ENCODE data around the gene MSANTD2.

MSANTD2 gene

GRCh38 chr11:124800226-124800929 lies at the start of gene MSANTD2:
Gene MSANTD2, minus strand, starts transcription at chr11:124800406. Its CDS starts 26 bp downstream, at chr11:124800380.
- DNase-seq (ENCODE audit: low spot score): peak; percentile 89

GRCh38 chr11:124846070-124846673 lies 46.0 kb upstream of the MSANTD2 start:
- DNase-seq (ENCODE audit: low spot score): no peak

- DNase-seq (ENCODE audit: low spot score): no peak
Measured at GRCh38 chr11:124844664-124845079, 44.5 kb upstream of the MSANTD2 start.

DNA sequence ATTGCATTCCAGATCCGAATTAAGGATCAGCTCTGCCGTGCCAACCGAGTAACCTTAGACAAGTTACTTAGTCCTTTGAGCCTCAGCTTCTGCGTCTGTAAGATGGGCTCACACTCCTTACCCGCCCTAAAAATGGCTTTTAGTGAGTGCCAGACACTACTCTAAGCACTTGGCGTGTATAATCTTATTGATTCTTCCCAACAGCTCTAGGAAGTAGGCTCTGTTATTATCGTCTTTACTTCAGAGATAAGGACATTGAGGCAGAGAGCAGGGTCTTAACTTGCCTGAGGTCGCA lies 43.4 kb upstream of the MSANTD2 start:
- DNase-seq (ENCODE audit: low spot score): no peak

- DNase-seq (ENCODE audit: low spot score): no peak
Measured at GRCh38 chr11:124842305-124842704, 42.1 kb upstream of the MSANTD2 start.

- no peak for DNase-seq (ENCODE audit: low spot score)
Measured at GRCh38 chr11:124841840-124842239, 41.6 kb upstream of the MSANTD2 start.

- no peak for DNase-seq (ENCODE audit: low spot score)
Measured at GRCh38 chr11:124841201-124841600, 41.0 kb upstream of the MSANTD2 start.

DNA sequence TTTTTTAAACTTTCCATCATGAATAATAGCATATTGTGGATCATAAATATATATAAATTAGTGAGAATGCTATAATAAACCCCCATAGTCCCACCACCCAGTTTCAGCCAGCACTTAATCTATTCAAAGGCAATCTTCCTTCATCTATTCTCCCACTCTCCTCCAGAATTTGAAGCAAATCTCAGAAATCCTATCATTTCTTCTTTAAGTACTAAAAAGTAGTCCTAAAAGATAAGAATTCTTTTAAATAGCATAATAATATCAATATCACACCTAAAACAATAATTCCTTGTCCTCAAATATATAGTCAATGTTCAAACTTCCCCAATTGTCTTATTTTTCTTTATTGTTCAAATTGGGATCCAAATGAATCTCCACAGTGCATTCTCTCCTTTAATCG lies 40.5 kb upstream of the MSANTD2 start:
- no peak for DNase-seq (ENCODE audit: low spot score)

DNA sequence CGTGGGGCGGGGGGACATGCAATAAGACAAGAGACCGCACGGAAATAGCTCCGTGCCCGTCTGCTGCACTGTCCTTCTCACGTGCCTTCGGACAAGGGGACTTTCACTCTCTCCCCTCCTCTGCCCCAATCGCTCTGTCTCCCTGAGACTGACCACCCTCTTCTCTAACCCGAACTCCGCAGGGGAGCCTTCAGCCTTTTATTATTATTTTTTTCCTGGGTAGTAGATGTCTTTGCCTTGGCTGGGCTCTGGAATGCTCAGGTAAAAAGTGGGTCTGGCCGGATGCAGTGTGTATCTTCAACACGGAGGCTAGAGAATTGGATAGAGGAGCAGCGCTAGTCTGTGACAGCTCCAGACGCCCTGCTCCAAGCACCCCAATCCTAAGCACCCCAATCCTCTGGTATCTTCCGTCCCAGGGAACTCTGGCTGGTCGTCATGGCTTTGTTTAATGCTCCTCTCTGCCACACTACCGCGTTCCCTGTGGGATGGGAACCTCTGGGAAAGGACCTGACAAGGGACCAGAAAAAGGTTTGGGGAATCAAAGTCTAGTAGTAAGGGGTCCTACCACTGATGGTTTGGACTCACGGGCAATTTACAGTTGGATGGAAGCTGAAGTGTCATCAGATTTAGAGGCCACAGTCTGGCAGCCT lies 39.9 kb upstream of the MSANTD2 start:
- no peak for DNase-seq (ENCODE audit: low spot score)

- DNase-seq (ENCODE audit: low spot score): no peak
Measured at GRCh38 chr11:124839128-124839971, 39.1 kb upstream of the MSANTD2 start.

- DNase-seq (ENCODE audit: low spot score): no peak
Measured at GRCh38 chr11:124838805-124839127, 38.6 kb upstream of the MSANTD2 start.

GRCh38 chr11:124837491-124837856 lies 37.3 kb upstream of the MSANTD2 start:
- peak; percentile 79 for DNase-seq (ENCODE audit: low spot score)

DNA sequence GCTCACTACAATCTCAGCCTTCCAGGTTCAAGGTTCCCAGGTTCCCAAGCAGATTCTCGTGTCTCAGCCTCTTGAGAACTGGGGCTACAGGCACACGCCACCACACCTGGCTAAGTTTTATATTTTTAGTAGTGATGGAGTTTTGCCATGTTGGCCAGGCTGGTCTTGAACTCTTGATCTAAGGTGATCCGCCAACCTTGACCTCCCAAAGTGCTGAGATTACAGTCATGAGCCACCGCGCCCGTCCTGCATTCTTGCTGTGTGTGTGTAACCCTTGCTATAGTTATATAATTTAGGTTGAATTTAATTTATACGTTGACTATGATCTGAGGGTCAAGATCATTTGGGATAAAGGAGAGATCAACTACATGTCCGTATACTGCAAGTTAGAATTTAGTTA lies 35.7 kb upstream of the MSANTD2 start:
- DNase-seq (ENCODE audit: low spot score): no peak

GRCh38 chr11:124834526-124835180 lies 34.4 kb upstream of the MSANTD2 start:
- no peak for DNase-seq (ENCODE audit: low spot score)

- DNase-seq (ENCODE audit: low spot score): no peak
Measured at GRCh38 chr11:124832571-124832970, 32.4 kb upstream of the MSANTD2 start.

- no peak for DNase-seq (ENCODE audit: low spot score)
Measured at GRCh38 chr11:124831897-124832296, 31.7 kb upstream of the MSANTD2 start.

- DNase-seq (ENCODE audit: low spot score): no peak
Measured at GRCh38 chr11:124830749-124831148, 30.5 kb upstream of the MSANTD2 start.

- DNase-seq (ENCODE audit: low spot score): no peak
Measured at GRCh38 chr11:124829986-124830385, 29.8 kb upstream of the MSANTD2 start.

DNA sequence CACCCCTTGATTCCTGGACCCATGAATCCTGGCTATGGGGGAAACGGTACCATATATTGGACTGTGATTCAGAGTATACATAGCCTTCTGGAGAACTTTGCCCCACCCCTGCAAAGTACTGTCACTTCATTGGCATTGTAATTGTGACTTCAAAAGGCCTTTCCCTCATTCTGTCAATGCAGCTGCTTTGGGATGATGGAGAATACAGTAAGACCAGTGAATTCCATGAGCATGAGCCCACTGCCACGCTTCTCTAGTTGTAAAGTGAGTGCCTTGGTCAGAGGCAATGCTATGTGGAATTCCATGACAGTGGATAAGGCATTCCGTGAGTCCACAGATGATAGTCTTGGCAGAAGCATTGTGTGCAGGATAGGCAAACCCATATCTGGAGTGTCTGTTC lies 25.7 kb upstream of the MSANTD2 start:
- DNase-seq (ENCODE audit: low spot score): no peak

GRCh38 chr11:124823512-124824376 lies 23.5 kb upstream of the MSANTD2 start:
- no peak for DNase-seq (ENCODE audit: low spot score)

DNA sequence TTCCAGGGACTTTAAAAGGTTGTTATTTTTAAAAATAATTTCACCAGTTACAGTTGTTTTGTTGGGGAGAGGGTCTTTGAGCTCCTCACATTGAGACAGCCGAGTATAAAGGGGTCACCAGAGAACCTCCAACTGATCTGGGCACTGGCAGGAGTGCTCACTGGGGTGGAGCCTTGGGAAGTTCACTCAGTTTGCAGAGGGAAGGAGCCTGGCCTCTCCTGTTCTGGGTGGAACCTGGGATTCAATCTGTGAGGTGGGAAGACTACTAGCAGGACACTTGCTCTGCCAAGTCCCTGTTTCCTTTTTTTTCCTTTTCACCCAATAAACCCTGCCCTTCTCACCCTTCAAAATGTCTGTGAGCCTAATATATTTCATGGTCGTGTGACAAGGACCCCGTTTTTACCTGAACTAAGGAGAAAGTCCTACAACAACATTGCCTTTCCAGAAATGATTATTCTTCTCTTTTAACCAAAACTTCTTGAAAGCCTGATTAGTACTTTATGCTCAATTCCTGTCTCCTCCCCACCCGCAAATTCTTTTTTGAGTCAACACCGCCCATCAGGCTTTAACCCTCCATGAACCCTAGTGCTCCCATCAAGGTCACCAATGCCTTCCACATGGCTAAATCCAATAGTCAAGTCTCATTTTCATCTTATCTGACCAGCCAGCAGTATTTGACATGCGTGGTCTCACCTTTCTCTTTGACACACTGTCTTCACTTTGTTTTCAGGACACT lies 22.0 kb upstream of the MSANTD2 start:
- no peak for DNase-seq (ENCODE audit: low spot score)

All from AG08396 (cell line).